Tibial nerve (tissue), 4 donors: Measurements from ENCODE around the gene LCLAT1.
"Not testable (repeated sequence)": the region's sequence is repeated elsewhere in the genome, so short reads cannot be mapped to it uniquely, and the experiment has no call there.

ENCODE experiments used
- CTCF ChIP-seq, 5 experiments: fragments of 200-600 bp in 3 of 5; fragments of 450-650 bp in 2 of 5; sonication (generic) in 3 of 5; IDR thresholded peaks; one replicate each; pipeline ENCODE4 v1.5.1; 2016 to 2019; ENCODE audit warnings: antibody characterized with exemption in 5 of 5, mild to moderate bottlenecking in 3 of 5, moderate library complexity in 2 of 5
- EP300 ChIP-seq, 2 donors: sonication (generic); formaldehyde crosslinking; IDR thresholded peaks; one replicate each; pipeline ENCODE4 v1.6.1; 2017; ENCODE audit warnings: antibody characterized with exemption in 2 of 2, mild to moderate bottlenecking in 1 of 2
- POLR2A ChIP-seq, 2 donors: fragments of 450-650 bp; IDR thresholded peaks; one replicate each; pipeline ENCODE4 v1.6.1; 2017; ENCODE audit warnings: antibody characterized with exemption in 2 of 2, mild to moderate bottlenecking in 2 of 2, moderate library complexity in 2 of 2

- not testable (repeated sequence) for TF ChIP-seq CTCF, EP300, POLR2A (IDR thresholded peaks at IDR 0.05)
These were observed 66.6 kb downstream of the LCLAT1 start for GRCh38 chr2:30513649-30514048.
